ENCODE results near the gene BRD1.
"Not testable (repeated sequence)": the region's sequence is repeated elsewhere in the genome, so short reads cannot be mapped to it uniquely, and the experiment has no call there.

Gene BRD1

GRCh38 chr22:49852898-49853894 lies 25.5 kb upstream of the BRD1 start, which contains the start of gene ZBED4:
Gene ZBED4 (plus strand): TSS chr22:49853844. CDS start chr22:49883663, 29,819 bp downstream.
- DNase-seq = peak; percentile 96

GRCh38 chr22:49852568-49852897 lies 24.9 kb upstream of the BRD1 start:
- not testable (repeated sequence) for DNase-seq

- DNase-seq = no peak
Measured at GRCh38 chr22:49850959-49851802, 23.5 kb upstream of the BRD1 start.

GRCh38 chr22:49850021-49850911 lies 22.6 kb upstream of the BRD1 start:
- DNase-seq = no peak

GRCh38 chr22:49849161-49850020 lies 21.7 kb upstream of the BRD1 start:
- no peak for DNase-seq

GRCh38 chr22:49848690-49849160 lies 21.1 kb upstream of the BRD1 start:
- no peak for DNase-seq

- no peak for DNase-seq
Measured at GRCh38 chr22:49847751-49848689, 20.3 kb upstream of the BRD1 start.

- no peak for DNase-seq
Measured at GRCh38 chr22:49845666-49846459, 18.2 kb upstream of the BRD1 start.

- DNase-seq = no peak
Measured at GRCh38 chr22:49845241-49845640, 17.6 kb upstream of the BRD1 start.

GRCh38 chr22:49838771-49839717 lies 11.4 kb upstream of the BRD1 start:
- no peak for DNase-seq

GRCh38 chr22:49833340-49834007 lies 5.8 kb upstream of the BRD1 start:
- DNase-seq = no peak

- no peak for DNase-seq
Measured at GRCh38 chr22:49829044-49829853, 1.6 kb upstream of the BRD1 start.

GRCh38 chr22:49828599-49828965 lies 909 bp upstream of the BRD1 start:
- no peak for DNase-seq

GRCh38 chr22:49827271-49827852 lies 311 bp downstream of the BRD1 start:
- no peak for DNase-seq

- peak; percentile 60 for DNase-seq
Measured at GRCh38 chr22:49826603-49827270, 936 bp downstream of the BRD1 start.
